NCI-H526 (cell line): ENCODE measurements around the gene PPP1CC.
"Not testable (repeated sequence)": the region's sequence is repeated elsewhere in the genome, so short reads cannot be mapped to it uniquely, and the experiment has no call there.

Experiments
- DNase-seq, 2 experiments: peaks; one replicate each; lab custom pipeline; 2025; lab: John Stamatoyannopoulos, UW

The PPP1CC gene

DNA sequence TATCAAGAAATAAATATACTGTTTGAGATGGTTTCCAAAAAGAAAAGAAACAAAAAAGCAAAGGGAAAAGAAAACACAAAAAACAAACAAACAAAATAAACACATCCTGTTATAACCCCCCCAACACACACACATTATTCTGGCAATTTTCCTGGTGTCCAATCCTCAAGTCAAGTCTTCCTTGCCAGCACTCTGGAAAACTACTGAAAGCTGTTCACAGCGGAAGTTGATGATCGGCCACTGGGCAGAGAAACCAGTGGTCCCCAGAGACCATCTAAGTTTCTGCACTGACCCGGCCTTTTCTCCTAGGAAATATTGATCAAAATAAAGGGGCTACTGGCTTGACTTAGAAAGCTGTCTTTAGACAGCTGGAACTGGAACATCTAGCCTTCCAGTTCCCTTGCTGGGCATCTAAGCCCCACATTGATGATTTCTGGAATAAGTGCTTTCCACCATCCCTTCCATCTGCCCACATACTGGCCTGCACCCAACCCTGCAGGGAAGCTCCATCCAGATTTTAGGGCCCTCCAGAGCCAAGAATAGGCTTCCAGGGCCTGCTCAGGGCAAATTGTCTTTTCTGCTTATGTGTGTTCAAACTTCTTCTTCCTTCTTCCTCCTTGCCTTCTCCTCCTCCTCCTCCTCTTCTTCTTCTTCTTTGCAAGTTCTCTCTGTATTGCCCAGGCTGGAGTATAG, 11.6 kb upstream of the PPP1CC start:
- no peak for DNase-seq

DNA sequence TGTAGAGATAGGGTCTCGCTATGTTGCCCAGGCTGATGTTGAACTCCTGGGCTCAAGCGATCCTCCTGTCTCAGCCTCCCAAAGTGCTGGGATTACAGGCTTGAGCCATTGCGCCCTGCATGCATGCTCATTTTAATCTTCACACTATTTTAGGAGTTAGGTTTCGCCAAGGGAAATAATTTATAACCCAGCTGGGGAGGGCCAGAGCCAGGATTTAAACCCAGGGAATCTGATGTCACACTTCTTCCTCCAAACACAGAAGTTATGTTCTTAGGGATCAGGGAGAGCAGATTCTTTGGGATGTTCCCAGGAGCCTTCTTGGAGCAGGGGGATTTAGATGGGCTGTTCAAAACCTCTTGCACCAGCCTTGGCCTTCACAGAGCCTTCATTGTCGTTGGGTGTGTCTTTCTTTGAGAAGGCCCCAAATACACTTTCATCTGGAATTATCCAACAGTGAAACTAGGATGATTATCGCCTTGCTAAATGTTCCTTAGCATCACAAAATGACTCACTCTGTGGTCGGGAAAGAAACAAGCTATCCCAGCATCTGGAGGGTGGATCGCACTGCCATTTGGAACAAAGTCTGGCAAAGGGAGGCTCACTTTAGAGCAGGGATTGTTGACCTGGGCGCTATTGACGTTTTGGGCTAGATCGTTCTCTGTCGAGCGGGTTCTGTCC, 8.2 kb upstream of the PPP1CC start:
- no peak for DNase-seq

DNA sequence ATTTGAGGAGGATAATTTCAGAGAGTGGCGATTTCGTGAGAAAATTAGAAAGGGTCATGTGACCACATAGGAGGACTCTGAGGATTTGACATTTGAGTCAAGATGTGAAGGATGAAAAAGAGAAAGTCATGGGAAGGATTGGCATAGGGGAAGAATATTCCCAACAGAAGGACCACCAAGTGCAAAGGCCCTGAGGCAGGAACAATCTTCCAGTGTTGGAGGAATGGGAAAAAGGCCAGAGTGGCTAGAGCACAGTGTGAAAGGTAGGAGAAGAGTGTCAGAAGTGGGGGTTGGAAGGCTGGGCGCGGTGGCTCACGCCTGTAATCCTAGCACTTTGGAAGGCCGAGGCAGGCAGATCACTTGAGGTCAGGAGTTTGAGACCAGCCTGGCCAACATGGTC, 3.9 kb upstream of the PPP1CC start:
- no peak for DNase-seq

DNA sequence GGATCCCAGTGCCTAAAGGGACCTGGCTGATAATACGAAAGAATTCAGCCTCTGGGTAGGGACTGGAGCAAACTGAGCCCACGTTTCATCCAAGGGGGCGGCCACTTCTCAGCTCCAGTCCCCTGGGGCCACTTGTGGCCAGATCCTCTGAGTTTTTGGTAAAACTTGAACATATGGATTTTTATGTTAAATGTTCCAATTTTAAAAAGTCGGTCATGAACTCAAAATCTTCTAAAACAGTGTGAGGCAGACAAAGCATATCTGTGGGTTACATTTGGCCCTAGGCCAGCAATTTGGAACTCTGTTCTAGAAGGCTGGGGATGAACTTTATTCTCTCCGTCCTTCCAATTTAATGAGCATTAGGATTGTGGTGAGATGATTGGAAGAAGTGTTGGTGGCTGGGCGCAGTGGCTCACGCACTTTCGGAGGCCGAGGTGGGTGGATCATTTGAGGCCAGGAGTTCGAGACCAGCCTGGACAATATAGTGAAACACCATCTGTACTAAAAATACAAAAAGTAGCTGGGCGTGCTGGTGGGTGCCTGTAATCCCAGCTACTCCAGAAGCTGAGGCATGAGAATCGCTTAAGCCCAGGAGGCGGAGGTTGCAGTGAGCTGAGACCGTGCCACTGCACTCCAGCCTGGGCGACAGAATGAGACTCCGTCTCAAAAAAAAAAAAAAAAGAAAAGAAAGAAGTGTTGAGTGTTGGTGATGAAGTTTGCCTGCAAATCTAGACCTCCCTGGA, 3.0 kb upstream of the PPP1CC start:
- no peak for DNase-seq

GRCh38 chr12:110744601-110745264, 2.0 kb upstream of the PPP1CC start:
- no peak for DNase-seq

DNA sequence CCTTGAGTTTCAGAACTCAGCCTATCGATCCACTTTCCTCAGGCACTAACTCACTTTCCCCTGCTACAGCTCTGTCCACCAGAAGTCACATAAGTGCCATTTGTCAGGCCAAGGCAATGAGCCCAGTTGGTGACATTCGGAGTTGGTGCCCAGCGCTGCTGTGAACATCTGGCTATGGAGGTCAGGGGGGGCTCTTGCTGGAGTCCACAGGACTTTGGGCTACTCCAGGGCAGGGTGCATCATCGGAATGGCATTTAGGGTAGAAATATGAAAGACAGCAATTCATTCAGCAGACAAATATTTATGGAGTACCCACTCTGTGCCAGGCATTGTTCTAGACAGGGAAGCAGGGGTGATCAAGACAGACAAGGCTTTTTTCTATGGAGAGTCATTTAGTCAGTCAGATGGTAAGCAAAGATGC, 1.5 kb upstream of the PPP1CC start:
- DNase-seq, result no peak

DNA sequence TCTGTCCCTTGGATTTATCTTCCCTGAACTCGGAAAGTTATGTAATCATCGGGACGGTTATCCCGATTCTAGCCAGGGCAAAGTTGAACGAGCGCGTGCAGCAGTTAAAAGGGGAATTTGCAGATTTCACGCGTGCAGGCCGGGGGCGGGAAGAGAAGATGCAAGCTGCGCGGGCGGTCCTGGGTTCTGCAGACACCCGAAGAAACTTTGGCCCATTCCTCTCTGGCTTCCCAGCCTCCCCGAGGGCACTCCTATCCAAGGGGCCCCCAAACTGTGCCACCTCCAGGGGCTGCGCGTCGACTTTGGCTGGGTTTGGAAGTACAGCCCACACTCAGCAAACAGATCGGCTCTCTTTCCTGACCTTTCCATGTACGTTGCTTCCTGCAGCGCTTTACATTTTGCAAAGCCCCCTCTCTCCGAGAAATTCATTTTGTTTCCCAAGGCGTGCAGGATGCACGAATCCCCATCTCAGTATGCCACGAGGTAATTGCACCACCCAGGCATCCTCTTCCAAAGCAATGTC, 941 bp upstream of the PPP1CC start:
- DNase-seq, result peak in 1 of 2 experiments; percentile 37

DNA sequence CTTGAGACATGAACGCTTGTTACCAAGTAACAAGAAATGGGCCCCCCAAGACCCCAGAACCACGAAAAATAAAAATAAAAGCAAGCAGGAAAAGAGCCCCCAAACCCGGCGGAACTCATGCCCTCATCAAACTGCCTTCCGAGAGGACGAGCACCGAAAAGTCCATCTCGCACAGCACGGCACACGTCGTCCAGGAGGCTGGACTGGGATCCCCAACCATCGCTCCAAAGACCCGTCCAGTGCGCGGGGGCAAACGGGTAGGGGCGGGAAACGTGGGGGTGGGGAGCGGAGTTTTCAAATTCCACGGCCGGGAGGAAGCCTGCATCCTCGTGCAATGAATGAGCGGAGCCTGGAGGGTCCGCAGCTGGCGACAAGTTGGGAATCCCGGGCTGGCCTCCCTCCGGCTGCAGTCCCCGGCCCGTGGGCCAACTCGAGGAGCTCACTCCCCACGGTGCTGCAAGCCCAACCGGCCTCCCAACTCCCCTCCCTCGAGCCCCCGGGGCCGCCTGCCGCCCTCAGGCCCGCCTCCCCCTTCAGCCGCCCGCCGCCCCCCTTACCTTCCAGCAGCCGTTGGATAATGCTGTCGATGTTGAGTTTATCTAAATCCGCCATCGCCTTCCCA, 484 bp downstream of the PPP1CC start:
- DNase-seq, result peak in 1 of 2 experiments; percentile 62

DNA sequence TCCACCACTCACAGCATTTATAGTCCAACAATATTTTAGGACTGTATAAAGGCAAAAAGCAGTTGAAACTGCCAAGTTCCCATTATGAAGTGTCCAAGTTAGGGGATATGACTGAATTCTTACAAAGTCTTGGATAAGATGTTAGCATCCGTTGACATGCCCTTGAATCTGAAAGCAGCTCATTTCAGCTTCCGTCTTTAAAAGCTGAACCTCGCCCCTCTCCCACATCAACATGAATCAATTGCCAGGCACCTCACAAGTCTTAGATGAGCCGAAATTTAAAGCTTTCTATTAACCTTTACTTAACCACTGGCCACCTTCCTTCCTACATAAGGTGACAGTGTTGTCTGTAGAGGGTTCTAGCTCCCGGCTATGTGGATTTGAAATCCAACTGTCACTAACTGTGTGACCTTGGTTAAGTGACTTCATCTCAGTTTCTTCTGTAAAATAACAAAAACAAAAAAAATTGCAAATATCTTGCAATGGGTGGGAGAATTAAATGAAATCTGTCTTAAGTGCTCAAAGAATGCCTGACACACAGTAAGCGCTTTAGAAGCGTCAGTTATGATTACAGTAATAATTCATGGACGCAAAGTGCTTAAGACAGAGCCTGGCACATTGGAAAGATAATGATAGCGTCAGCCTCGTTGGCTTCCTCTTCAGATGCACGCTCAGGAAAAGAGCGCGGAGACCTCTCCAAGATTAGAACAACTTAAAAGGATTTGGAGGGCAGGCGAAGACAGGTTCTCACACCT, 1.2 kb downstream of the PPP1CC start:
- DNase-seq, result peak in 1 of 2 experiments; percentile 44

- DNase-seq, result no peak
Observed at GRCh38 chr12:110739894-110740293, 2.8 kb downstream of the PPP1CC start.

DNA sequence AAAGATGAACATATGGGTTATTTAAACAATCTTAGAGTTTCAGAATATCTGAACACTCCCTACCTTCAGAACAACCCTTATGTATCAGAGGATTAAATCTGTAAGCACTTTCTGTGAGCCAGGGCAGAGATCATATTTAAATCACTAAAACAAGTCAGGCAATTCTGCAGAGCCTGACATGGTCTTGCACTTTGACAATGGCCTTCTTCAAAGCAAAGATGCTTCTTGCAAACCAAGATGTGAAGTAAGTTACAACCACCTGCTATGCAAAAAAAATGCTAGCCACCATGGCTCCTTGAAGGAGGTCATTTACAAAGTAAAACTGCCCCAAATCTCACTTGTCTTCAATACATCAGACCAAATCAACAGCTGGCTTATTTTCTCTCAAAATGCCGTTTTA, 3.2 kb downstream of the PPP1CC start:
- DNase-seq, result no peak

DNA sequence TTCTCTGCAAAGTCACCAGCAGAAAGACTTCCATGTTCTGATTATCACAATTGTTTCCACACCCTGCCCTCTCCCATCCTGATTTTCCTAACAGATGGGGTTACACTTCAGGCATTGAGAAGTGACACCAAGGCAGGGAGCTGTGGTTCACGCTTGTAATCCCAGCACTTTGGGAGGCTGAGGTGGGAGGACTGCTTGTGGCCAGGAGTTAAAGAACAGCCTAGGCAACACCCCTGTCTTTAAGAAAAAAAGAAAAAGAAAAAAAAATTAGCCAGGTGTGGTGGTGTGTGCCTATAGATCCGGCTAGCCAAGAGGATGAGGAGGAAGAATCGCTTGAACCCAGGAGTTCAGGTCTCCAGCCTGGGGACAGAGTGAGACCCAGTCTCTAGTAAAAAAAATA, 5.2 kb downstream of the PPP1CC start:
- DNase-seq, result no peak

- not testable (repeated sequence) for DNase-seq
Observed at GRCh38 chr12:110737016-110737415, 5.7 kb downstream of the PPP1CC start.

- no peak for DNase-seq
Observed at GRCh38 chr12:110733900-110734299, 8.8 kb downstream of the PPP1CC start.

DNA sequence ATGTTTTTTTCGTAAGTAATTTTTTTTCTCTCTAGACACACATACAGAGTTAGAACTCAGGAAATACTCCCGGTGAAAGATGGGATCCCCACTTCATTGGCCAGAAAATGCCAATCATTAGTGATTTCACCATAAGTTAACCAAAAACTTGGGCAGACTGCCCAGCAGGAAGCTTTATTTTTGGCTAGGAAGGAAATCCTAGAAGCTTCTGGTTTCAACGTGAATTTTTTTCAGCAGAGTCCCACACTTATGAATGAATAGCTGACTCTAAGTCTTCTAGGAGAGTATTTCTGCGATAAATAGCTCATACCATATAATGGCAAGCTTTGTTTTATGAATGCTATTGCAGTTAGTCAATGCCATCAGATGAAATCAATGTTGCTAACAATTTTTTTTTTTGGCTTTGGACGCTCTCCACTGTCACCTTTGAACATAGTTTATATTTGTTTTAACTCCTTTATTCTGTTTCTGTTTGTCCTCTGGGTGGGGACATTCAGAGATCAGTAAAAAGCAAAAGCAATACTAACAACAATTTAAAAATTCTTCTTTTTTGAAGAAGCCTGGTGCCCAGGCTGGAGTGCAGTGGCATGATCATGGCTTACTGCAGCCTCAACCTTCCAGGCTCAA, 9.5 kb downstream of the PPP1CC start:
- DNase-seq, result no peak

GRCh38 chr12:110732572-110732971, 10.1 kb downstream of the PPP1CC start:
- no peak for DNase-seq

DNA sequence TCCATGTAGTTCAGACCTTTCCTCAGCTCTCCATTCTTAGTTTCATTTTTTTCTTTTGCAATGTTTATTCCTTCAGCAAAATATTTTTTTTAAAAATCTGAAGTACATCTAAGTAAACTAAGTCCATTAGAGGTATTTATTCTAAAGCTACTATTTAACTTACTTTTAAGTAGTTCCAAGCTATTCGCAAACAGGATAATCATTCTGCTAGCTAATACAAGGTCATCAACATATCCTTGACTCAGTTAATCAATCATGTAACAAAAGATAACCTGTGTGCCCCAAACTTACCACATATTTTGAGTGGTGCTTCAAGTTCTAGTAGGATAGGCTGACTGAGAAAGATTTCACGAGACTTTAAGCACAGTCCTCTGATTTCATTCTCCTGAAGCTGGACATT, 11.2 kb downstream of the PPP1CC start:
- no peak for DNase-seq

GRCh38 chr12:110728628-110729027, 14.1 kb downstream of the PPP1CC start:
- DNase-seq, result no peak

DNA sequence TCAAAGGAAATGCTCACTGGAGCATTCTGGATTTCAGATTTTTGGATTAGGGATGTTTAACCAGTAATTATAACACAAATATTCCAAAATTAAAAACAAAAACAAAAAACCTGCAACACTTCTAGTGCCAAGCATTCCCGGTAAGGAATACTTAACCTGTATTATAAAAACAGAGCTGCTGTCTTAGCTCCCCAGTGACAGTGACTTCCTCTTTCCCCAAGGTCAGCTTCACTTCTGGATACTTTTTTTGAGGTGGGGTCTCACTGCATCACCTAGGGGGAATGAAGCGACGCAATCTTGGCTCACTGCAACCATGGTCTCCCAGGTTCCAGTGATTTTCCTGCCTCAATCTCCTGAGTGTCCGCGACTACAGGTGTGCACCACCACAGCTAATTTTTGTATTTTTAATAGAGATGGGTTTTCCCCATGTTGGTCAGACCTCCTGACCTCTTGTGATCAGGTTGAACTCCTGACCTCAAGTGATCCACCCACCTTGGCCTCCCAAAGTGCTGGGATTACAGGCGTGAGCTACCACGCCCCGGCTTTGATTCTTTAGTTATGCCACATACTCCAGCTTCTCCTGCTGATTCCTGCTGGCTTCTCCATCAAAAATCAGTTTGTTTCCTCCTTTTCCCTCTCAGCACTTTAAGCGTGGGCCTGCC, 15.9 kb downstream of the PPP1CC start:
- no peak for DNase-seq

- DNase-seq, result peak in 1 of 2 experiments; percentile 44
Observed at GRCh38 chr12:110726028-110726427, 16.7 kb downstream of the PPP1CC start.
